Nephron progenitor cell (in vitro differentiated cells): ENCODE measurements around the gene ATRNL1.

Experiments used
- DNase-seq: peaks from one replicate; pipeline ENCODE4 v3.0.0; 2021
- H3K27ac Mint-ChIP-seq: 2 replicates; pipeline ENCODE4 v1.8.0; 2021; ENCODE audit warnings: mild to moderate bottlenecking, moderate library complexity, mixed read lengths
- H3K27me3 Mint-ChIP-seq: 2 replicates; pipeline ENCODE4 v1.8.0; 2021; ENCODE audit warnings: mild to moderate bottlenecking, low read depth, mixed read lengths; ENCODE audit not compliant: poor library complexity
- H3K36me3 Mint-ChIP-seq: 2 replicates; pipeline ENCODE4 v1.8.0; 2021; ENCODE audit warnings: low read depth, mixed read lengths
- H3K4me1 Mint-ChIP-seq: 2 replicates; pipeline ENCODE4 v1.8.0; 2021; ENCODE audit warnings: mixed read lengths
- H3K4me3 Mint-ChIP-seq: 2 replicates; pipeline ENCODE4 v1.8.0; 2021; ENCODE audit warnings: mild to moderate bottlenecking, moderate library complexity, mixed read lengths
- H3K9me3 Mint-ChIP-seq: 2 replicates; pipeline ENCODE4 v1.8.0; 2021; ENCODE audit warnings: mild to moderate bottlenecking, moderate library complexity, mixed read lengths
- TF ChIP-seq, protein P1 (sequence below): fragments of 200-600 bp; sonication (generic); IDR thresholded peaks from 2 replicates; pipeline ENCODE4 v1.5.0; 2021; ENCODE audit warnings: antibody characterized with exemption

The ATRNL1 gene

DNA sequence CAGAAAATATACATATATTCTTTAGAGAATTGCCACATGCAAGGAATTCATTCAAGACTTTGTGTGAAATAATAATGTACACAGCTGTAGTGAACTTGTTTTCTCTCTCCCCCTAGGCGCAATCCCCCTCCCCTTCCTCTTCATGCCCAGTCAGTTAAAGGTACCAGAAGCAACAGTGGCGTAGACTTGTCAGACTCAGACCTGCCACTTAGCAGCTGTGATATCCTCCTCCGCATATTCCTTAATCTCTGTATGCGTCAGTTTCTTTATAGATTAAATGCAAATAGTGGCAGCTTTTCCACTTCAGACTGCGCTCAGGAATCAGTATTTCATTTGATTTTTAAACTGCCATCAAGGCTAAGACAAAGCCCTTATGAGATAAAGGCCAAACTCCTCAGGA lies 815.9 kb downstream of the ATRNL1 start:
- TF ChIP-seq, protein P1, sequence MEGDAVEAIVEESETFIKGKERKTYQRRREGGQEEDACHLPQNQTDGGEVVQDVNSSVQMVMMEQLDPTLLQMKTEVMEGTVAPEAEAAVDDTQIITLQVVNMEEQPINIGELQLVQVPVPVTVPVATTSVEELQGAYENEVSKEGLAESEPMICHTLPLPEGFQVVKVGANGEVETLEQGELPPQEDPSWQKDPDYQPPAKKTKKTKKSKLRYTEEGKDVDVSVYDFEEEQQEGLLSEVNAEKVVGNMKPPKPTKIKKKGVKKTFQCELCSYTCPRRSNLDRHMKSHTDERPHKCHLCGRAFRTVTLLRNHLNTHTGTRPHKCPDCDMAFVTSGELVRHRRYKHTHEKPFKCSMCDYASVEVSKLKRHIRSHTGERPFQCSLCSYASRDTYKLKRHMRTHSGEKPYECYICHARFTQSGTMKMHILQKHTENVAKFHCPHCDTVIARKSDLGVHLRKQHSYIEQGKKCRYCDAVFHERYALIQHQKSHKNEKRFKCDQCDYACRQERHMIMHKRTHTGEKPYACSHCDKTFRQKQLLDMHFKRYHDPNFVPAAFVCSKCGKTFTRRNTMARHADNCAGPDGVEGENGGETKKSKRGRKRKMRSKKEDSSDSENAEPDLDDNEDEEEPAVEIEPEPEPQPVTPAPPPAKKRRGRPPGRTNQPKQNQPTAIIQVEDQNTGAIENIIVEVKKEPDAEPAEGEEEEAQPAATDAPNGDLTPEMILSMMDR: no peak
- Mint-ChIP-seq H3K27ac (no peak overlapping the region), H3K36me3 (no peaks in the 10 kb centered on the region), H3K27me3 (no peaks in the 10 kb centered on the region), H3K4me1 (no peaks in the 10 kb centered on the region), H3K4me3 (no peak overlapping the region), H3K9me3 (no peaks in the 10 kb centered on the region)
- no peak for DNase-seq

DNA sequence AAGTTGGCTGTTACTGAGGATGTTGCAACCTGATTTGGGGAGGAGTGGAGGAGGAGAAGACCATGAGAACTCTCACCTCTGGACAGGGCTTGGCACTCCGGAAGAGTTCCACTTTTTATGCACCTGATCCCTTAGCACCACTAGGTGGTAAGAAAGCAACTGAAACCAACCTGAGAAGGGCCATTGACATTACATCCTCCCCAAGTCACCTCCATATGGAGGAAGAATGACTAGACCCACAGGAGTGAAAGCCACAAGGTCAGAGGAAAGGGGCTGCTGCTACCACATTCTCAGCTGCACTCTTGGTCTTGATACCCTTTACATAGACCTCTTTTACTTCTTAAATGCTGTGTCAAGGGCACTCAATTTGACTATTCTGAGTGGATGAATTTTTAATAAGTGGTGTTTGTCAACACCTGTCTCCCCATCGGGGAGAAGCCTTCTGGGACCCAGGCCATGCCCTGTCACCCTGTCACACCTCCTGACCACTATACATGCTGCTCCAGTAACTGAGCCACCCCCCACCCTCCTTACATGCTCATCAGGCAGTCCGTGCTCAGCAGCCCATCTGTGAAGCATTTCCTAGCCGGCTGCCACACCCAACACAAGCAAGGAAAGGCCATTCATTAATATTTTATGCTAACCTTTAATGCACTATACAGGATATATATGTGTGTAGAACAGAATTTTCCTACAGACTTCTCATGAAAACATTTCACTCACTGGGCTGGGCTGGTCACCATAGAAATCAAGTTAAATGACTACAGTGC lies 817.0 kb downstream of the ATRNL1 start:
- Mint-ChIP-seq H3K4me1 (no peaks in the 10 kb centered on the region), H3K27me3 (no peaks in the 10 kb centered on the region), H3K9me3 (no peaks in the 10 kb centered on the region), H3K36me3 (no peaks in the 10 kb centered on the region), H3K27ac (no peak overlapping the region), H3K4me3 (no peak overlapping the region)
- no peak for DNase-seq
- TF ChIP-seq, protein P1: no peak

DNA sequence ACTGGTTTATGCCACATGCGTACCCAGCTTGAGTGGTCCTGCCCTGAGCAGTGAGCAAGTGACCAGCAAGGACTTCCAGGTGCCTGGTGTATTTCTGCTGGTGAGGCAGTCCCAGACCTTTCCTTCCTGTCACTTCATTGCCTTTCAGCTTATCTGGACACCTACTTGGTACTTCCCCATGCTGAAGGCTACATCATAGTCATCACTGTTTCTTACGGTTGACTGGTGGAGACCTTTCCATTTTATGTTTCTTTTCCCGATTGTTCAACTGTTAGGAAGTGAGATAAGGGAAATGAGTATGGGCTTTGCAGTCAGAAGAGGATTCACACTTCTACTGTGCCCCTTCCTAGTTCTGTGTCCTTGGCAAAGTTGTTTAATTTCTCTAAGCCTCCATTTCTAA lies 821.3 kb downstream of the ATRNL1 start:
- Mint-ChIP-seq H3K4me3 (no peak overlapping the region), H3K27me3 (no peaks in the 10 kb centered on the region), H3K4me1 (peaks cover 5% of the 10 kb centered on the region), H3K36me3 (no peaks in the 10 kb centered on the region), H3K27ac (no peak overlapping the region), H3K9me3 (no peaks in the 10 kb centered on the region)
- TF ChIP-seq, protein P1: no peak
- no peak for DNase-seq

DNA sequence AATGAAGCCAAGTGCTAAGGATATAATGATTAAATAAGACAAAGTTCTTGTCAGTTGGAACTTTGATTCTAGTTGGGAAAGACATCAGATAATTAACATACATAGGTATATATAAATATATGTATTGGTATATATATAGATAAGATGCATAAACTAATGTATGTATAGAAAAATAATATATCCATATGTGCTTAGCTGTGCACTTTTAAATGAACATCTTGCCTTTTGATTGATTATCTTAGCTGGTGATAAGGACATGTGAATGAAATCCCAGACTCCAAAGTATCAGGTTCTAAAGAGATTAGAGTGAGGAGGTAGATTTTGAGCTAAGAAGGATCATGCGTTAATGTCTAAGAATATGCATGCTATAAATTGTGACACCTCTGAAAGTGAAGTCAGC lies 822.3 kb downstream of the ATRNL1 start:
- H3K4me3 Mint-ChIP-seq: no peak overlapping the region
- peaks cover 5% of the 10 kb centered on the region for H3K4me1 Mint-ChIP-seq
- TF ChIP-seq, protein P1: no peak

DNA sequence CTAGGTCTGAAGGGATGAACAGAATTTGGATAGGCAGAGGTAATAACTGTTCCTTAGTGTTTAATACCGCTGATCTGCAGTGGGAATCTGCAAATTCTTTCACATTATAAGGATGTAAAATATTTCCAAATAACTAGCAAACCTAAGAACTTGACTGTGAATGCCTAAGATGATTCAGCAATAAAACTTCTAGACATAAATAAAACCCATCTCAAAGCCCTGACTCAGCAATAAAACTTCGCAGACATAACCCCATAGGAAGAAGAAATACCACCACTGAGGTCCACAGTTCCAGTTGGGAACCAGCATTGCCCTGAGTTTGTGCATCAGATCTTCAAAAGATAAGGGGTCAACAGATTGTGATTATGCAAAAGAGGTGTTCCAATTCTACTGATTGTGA lies 825.6 kb downstream of the ATRNL1 start:
- DNase-seq: no peak
- Mint-ChIP-seq H3K4me1 (peaks cover 5% of the 10 kb centered on the region), H3K27ac (no peak overlapping the region), H3K4me3 (no peak overlapping the region), H3K27me3 (peaks cover 3% of the 10 kb centered on the region), H3K36me3 (no peaks in the 10 kb centered on the region), H3K9me3 (peaks cover 6% of the 10 kb centered on the region)
- TF ChIP-seq, protein P1: no peak

More for the DNA sequence above, 822.3 kb downstream of the ATRNL1 start:
- Mint-ChIP-seq H3K9me3 (no peaks in the 10 kb centered on the region), H3K27me3 (no peaks in the 10 kb centered on the region), H3K36me3 (no peaks in the 10 kb centered on the region), H3K27ac (no peak overlapping the region)
- no peak for DNase-seq

DNA sequence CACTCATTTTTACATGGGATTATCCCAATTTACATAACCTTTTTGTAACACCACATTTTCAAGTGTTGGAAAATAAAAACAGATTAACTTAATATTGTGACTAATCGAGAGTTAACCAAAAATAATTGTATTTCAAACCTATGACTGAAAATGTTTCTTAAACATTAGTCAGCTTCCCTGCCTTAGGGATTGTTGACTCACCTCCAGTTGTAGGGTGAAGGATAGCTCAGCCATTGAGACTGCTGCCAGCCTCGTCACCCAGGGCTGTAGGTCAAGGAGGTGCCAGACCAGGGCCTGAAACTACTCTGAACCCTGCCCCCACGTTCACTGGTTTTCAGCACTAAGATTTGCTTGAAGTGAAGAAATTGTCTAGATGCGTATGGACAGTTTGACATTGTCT lies 828.6 kb downstream of the ATRNL1 start:
- TF ChIP-seq, protein P1: no peak
- H3K36me3 Mint-ChIP-seq: peaks cover 13% of the 10 kb centered on the region
- no peak for DNase-seq
- H3K4me1 Mint-ChIP-seq: no peaks in the 10 kb centered on the region
- H3K27ac Mint-ChIP-seq: no peak overlapping the region
- H3K4me3 Mint-ChIP-seq: no peak overlapping the region
- H3K27me3 Mint-ChIP-seq: peaks cover 3% of the 10 kb centered on the region
- H3K9me3 Mint-ChIP-seq: peaks cover 21% of the 10 kb centered on the region
